ENCODE measurements around the gene SPAG7.

Gene SPAG7

DNA sequence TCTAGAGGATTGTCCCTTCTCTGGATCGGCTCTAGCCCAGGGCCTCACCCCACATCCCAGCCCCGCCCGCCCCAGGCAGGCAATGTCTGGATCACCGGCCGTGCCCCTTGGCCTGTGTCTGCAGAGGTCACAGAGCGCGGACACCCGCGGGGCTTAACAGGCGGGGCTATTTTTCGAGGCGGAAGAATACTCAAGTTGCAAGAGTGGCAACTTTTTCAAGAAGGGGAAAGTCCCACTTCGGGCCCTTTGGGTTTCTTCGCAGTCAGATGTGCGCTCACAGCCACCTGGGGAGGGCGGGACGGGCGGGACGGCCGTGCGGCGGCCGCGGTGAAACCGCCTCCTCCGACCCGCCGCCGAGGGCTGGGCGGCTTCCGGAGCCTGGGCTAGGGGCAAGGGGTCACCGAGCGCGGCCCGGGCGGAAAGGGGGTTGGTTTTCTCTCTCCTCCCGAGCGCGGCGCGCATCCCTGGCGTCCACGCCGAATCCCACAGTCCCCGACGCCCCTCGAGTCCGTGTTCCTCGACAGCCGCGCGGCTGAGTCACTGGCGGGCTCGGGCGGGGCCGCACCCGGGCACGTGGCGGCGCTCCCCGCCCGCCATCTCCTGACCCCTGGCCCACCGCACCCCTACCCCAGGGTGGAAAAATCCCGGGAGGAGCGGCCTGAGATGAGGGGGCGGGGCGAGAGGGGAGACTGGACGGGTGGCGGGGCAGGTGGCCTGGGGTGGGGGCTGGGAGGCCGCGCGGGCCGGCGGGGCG is 18.1 kb downstream of the SPAG7 start:
- DNase-seq = peak; percentile 65

GRCh38 chr17:4948931-4949320 is 18.7 kb downstream of the SPAG7 start:
- DNase-seq = peak; percentile 92

DNA sequence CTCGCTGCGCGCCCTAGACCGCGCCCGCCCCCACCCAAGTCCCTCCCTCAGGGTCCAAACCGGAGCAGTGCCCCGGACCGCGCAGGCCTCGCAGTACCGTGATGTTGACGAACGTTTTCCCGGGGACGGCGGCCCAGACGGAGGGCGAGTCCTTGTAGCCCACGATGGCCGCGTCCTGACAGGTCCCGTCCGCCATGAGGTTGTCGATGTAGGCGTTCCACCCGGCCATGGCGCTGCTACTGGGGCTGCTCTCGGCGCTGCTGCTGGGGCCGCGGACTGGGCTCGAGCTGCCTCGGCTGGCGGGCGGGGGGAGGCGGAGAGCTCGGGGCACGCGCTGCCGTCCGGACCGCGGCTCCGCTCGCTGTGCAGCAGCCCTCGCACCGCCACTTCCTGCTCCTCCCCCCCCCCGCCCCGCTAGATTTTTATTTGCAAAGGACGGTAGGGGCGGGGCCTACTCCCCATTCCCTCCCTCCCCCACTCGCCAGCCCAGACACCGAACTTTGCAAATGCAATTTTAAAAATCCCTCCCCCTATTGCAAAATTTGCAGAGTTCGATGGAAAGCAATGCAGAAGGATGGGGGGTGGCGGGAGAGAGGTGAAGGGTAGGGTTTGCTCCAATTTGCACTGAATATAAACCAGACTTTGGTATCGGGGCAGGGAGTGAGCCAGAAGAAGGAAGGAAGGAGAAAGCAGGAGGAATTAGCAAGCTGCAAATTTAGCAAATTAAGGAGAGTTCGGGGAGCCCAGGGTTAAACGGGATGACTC is 19.3 kb downstream of the SPAG7 start, which contains the start of gene PFN1:
TSS of gene PFN1 (minus strand) at position 365 of the 765 bp plus-strand sequence. CDS start at position 229, 136 bp downstream.
- peak; percentile 93 for DNase-seq

DNA sequence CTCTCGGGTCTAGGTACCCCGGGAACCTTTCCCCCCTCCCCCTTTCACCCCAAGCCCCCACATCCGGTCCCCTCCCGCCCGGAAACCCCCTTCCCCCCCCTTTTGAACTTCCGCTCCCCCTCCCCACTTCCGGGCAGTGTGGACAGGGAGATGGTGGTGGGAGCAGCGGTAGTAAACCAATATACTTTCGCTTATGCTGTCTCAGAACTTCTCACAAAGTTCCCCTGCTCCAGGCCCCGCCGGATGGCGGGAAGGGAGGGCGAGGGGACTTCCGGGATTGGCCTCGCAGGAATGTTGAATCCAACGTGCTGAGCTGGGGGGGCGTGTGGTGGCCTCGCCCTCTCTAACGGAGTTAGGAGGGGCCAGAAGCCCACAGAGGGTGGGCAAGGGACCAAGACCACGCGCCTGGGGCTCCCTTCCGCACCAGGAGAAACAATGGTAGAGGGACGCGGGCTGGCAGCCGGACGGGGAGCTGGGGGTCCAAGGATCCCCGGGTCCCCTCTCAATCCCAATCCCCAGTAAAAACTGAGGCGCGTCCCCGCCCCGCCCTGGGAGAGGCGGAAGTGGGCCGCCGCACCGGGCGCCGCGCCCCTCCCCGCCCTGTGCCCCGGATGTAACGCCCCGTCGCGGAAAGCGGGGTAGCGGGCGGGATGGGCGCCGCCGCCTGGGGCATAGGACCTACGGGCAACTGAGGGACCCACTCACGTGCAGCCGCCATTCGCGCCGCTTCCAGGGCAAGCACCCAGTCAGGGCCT is 20.0 kb downstream of the SPAG7 start:
- peak; percentile 43 for DNase-seq

- peak; percentile 16 for DNase-seq
Measured at GRCh38 chr17:4947010-4947410, 20.6 kb downstream of the SPAG7 start.

- no peak for DNase-seq
Measured at GRCh38 chr17:4946312-4946976, 21.2 kb downstream of the SPAG7 start.

GRCh38 chr17:4945944-4946280 is 21.7 kb downstream of the SPAG7 start:
- DNase-seq = no peak

DNA sequence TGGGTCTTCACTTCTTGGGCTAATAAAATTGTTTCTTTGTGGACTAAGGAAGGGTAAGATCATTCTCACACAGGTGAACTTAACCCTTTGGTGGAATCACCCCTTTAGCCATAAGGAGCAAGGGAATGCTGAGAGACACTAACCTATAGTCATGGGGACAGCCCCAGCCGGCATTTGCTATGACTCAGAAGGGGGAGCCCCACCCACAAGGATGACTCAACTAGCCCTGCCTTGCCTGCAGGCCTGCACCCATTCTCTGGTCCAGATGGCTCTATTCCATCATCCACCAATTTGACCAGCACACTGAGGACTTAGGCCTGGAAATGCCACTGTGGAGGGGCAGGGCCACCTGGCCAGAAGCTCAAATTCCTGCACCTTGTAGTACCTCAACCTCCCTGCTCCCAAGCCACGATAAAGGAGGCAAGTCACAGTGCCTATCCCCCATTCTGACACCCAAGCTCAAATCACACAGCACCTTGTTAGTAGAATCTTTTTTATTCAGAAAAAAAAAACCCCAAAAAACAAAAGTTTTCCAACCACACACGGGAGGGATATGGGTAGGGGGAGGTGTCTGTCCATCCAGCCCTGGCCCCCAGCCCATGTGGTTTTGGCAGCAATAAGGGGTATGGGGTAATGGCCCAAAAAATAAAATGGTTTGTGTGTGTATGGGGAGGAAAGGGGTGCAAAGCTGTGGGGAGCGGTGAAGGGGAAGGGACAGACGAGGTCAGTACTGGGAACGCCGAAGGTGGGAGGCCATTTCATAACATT is 22.3 kb downstream of the SPAG7 start:
- peak; percentile 94 for DNase-seq

DNA sequence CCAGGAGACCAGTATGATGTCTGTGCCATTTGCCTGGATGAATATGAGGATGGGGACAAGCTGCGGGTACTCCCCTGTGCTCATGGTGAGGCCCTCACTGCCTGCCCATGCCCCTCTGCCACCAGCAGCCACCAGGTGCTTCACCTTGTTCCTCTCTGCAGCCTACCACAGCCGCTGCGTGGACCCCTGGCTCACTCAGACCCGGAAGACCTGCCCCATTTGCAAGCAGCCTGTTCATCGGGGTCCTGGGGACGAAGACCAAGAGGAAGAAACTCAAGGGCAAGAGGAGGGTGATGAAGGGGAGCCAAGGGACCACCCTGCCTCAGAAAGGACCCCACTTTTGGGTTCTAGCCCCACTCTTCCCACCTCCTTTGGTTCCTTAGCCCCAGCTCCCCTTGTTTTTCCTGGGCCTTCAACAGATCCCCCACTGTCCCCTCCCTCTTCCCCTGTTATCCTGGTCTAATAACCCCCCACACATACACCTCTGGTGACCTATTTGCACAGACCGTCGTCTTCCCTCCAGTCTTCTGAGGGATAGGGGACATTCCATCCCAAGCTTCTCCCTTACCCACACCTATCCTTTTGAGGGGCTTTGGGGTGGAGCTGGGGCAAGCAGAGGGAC is 23.0 kb downstream of the SPAG7 start:
- no peak for DNase-seq

DNA sequence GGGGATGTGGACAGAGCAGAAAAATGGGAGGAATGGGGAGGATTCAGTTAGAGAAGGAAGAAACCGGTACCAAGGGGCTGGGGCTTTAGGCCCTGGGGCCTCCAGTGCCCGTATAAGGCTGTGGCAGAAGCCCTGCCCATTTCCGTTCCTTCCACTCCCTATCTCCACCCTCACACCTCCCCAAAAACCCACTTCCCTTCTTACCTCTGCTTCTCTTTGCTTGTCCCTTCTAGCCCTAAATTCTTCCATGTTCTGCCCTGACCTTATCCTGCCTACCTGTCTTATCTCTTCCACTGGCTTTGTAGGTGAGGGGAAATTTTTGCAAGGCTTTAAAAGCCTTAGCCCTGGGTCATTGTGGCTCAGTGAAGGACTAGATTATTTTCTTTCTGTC is 23.5 kb downstream of the SPAG7 start:
- no peak for DNase-seq

GRCh38 chr17:4942760-4943508 is 24.7 kb downstream of the SPAG7 start:
- no peak for DNase-seq

DNA sequence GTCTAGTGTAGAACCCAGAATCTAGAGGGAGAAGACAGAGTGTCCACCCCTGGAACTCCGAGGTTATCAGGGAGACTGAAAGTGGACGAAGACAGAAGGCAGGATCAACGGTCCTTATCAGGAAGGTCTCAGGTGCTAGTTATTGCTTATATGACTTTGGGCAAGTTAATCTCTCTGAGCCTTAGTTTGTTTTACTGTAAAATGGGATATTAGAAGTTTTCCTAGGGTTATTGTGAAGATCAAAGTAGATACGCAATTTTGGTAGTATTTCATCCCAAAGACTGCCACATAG is 26.4 kb downstream of the SPAG7 start:
- DNase-seq = no peak

DNA sequence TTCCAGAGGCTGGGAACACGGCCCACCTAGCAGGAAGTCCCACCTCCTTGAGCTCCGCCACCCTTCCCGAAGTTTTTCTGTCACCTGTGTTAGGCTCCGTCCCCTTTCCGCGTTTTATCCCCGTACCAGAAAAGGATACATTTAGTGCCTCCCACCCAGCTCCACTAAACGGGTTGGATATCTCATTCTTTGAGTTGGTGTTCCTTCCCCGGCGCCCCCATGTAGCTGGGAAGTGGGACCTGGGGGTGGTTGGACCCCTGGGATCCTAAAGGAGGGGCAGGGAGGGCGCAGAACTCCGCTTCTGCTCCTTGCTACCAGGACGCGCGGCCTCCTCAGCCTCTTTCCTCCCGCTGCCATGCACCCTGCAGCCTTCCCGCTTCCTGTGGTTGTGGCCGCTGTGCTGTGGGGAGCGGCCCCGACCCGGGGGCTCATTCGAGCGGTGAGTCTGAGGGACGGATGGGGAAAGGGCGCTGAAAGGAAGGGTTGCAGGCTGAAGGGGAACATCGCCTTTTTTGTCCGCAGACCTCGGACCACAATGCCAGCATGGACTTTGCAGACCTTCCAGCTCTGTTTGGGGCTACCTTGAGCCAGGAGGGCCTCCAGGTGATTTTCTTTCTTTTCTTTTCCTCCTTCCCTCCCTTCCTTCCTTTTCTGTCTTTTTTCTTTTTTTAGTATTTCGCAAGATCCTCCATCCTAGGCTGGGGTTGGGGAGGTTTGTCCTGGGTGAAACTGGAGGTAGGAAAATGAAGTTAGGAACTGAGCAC is 26.9 kb downstream of the SPAG7 start:
- DNase-seq = no peak

DNA sequence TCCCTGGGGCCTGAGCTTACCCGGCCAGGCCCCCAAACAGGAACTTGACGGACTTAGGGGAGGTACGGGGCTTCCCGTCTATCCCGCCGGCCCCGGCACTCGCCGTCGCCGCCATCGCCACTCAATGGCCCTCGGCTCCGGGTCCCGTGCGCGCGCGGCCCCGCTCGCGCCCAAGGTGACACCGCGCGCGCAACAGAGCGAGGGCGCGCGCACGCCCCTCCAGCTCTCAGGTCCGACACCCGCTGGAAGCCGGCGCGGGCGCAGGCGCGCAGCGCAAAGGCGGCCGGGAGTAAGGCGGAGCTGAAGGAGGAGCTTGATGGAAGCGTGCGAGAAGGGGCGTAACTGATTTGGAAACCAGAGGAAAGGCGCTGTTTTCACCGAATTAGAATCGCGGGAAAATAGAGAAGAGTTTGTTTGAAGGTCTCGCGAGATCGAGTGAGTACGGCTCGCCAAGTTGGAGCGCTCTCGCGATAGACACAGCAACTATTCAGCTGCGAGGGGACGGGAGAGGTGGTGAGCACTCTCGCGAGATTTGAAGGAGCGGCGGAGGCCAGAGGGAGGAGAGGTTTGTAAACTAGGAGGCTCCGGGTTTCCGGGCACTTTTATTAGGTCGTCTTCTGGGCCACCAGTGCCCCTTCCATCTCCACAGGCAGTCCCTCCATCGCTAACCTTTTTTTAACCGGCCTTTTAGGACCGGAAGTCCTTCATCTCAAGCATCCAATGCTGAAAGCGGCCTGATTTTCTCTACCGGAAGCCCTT is 27.6 kb downstream of the SPAG7 start, which contains the start of the genes RNF167 and SLC25A11:
TSS of gene RNF167 (plus strand) at position 473 of the 759 bp plus-strand sequence. CDS start 642 bp downstream, outside the sequence.
TSS of gene SLC25A11 (minus strand) at position 251 of the 759 bp plus-strand sequence. CDS start at position 115, 136 bp downstream.
- peak; percentile 100 for DNase-seq

DNA sequence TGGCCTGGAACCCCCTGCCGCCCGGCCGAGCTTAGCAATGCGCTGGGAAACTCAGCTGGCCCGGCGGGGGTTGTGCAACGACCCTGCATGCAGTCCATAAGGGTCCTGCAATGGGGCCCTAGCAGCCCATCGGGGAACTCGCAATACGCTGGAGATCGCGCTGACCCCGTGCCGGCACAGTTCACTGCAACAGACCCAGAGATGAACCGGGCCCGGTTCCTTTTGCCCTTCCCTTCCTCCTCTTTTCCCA is 28.1 kb downstream of the SPAG7 start:
- no peak for DNase-seq

DNA sequence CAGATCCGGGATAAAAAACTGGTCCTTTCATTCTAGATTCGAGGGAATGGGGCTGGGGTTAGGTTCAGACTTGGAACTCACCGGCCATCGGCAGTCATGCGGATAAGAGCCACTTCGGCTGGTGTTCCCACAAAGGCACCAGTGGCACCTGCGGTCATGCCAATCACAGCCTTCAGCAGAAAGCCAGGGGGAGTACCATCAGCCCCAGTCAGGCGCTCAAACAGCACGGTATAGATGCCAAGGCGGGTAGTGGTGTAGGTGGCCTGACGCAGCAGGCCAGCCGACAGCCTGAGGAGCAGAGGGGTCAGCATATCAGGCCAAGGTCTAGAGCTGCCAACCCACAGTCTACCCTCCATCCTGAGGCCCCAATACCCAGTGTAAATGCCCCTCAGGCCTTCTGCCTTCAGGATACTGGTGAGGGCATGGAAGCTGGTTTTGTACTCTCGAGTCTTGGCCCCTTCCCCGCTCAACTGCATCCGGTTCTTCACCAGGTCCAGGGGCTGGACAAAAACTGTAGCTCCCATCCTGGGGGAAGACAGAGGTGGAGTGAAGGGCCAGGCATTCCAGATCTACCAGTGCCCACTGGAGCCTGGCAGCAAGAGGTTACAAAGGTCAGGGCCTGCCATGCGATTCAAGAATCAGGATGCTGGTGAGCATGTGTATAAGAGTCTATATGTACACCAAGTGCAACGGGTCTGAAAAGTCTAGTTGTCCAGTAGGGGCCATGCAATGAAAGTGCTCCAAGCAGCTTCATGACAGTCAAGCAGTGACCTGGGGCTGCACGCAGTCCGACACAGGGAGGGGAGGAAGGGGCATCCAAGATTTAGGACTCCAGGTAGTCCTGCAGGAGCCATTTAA is 28.7 kb downstream of the SPAG7 start:
- no peak for DNase-seq

DNA sequence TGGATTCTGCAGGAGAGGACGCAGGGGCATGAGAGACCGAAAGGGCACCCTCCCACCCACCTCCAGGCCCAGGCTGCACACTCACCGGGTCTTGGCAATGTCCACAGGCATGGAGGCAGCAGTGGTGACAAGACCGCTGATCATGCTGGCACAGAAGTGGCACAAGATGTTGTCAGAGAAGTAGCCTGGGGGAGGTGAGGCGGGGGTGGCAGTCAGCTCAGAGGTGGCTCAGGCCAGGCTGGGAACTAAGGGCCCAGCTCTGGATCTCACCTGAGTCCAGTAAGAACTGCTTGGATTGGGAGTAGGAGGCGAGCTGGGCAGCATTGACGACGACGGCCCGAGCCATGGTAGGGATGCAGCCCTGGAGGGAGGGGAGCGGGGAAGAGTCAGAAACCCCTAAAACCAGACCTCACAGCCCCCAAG is 29.5 kb downstream of the SPAG7 start:
- DNase-seq = no peak

DNA sequence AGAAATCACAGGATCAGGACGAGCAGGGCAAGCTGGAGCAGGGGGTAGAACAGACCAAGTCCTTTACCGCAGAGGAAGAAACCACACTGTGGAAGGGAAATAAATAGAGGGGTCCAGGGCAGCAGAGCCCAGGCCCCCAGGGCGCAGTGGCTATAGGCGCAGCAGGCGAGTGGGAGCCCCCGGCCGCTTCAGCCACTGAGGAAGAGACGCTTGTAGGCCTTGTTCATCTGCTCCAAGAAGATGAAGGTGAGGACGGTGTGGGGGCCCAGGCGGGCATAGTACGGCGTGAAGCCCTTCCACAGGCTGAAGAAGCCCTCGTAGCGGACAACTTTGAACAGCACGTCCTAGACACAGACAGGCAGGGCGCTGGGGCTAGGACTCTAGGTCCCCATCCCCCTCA is 30.1 kb downstream of the SPAG7 start:
- no peak for DNase-seq

- DNase-seq = no peak
Measured at GRCh38 chr17:4936436-4936835, 31.2 kb downstream of the SPAG7 start.

Measured in HCEC 1CT (cell line).